Loucy (cell line): Measurements from ENCODE around the gene ARL8B.

Experiments
- H2AFZ ChIP-seq: fragments of 200-600 bp; sonication (generic); 2 replicates; pipeline ENCODE4 v1.6.0; 2016; ENCODE audit warnings: antibody characterized with exemption, mild to moderate bottlenecking, low read length, moderate library complexity
- H3F3A ChIP-seq: fragments of 200-600 bp; 2 replicates; pipeline ENCODE4 v1.6.0; 2016; ENCODE audit warnings: antibody characterized with exemption, low read depth, mild to moderate bottlenecking
- H3K27me3 ChIP-seq: fragments of 200-600 bp; sonication (generic); 2 replicates; pipeline ENCODE4 v1.6.1; 2014; ENCODE audit warnings: low read length, mild to moderate bottlenecking; ENCODE audit not compliant: insufficient read depth, poor library complexity, severe bottlenecking
- H3K36me3 ChIP-seq: fragments of 200-600 bp; sonication (generic); 2 replicates; pipeline ENCODE4 v1.6.1; 2016; ENCODE audit warnings: low read length; ENCODE audit not compliant: insufficient read depth
- H3K4me1 ChIP-seq: fragments of 200-600 bp; sonication (generic); 2 replicates; pipeline ENCODE4 v1.5.1; 2014; ENCODE audit warnings: low read length, mild to moderate bottlenecking; ENCODE audit not compliant: insufficient read depth, poor library complexity, severe bottlenecking
- H3K4me2 ChIP-seq: fragments of 200-600 bp; sonication (generic); 2 replicates; pipeline ENCODE4 v1.6.0; 2014; ENCODE audit warnings: antibody characterized with exemption, low read length, low read depth, mild to moderate bottlenecking; ENCODE audit not compliant: poor library complexity, severe bottlenecking
- H3K4me3 ChIP-seq: fragments of 200-600 bp; sonication (generic); 2 replicates; pipeline ENCODE4 v1.5.1; 2014; ENCODE audit warnings: low read length, mild to moderate bottlenecking, mixed read lengths; ENCODE audit not compliant: poor library complexity, severe bottlenecking
- H3K79me2 ChIP-seq: fragments of 200-600 bp; sonication (generic); 2 replicates; pipeline ENCODE4 v1.6.1; 2014; ENCODE audit warnings: low read length; ENCODE audit not compliant: insufficient read depth
- H3K9ac ChIP-seq: fragments of 200-600 bp; sonication (generic); 2 replicates; pipeline ENCODE4 v1.6.0; 2014; ENCODE audit warnings: mild to moderate bottlenecking, low read depth, low read length, moderate library complexity; ENCODE audit not compliant: poor library complexity, severe bottlenecking
- H3K9me2 ChIP-seq: fragments of 200-600 bp; sonication (generic); replicated peaks from 2 replicates; pipeline ENCODE4 v1.6.1; 2016; ENCODE audit warnings: low read depth, low read length, mixed read lengths
- H3K9me3 ChIP-seq: fragments of 200-600 bp; sonication (generic); 2 replicates; pipeline ENCODE4 v1.6.1; 2014; ENCODE audit warnings: mild to moderate bottlenecking, antibody characterized with exemption, low read length, low read depth; ENCODE audit not compliant: insufficient read depth
- H4K20me1 ChIP-seq: fragments of 200-600 bp; sonication (generic); 2 replicates; pipeline ENCODE4 v1.6.0; 2014; ENCODE audit warnings: antibody characterized with exemption, low read length, mild to moderate bottlenecking; ENCODE audit not compliant: insufficient read depth, poor library complexity, severe bottlenecking
- CTCF ChIP-seq: fragments of 200-600 bp; sonication (generic); conservative IDR thresholded peaks from 2 replicates; pipeline ENCODE4 v1.5.1; 2014; ENCODE audit warnings: mild to moderate bottlenecking, antibody characterized with exemption, low read length
- EZH2phosphoT487 ChIP-seq: fragments of 200-600 bp; IDR thresholded peaks from 2 replicates; pipeline ENCODE4 v1.6.1; 2018; ENCODE audit warnings: antibody characterized with exemption, mild to moderate bottlenecking, moderate library complexity, borderline replicate concordance

ARL8B gene

GRCh38 chr3:5218815-5219214 lies 96.7 kb downstream of the ARL8B start:
- no peaks in the 10 kb centered on the region for H3K79me2 ChIP-seq
- no peaks in the 10 kb centered on the region for H3F3A ChIP-seq
- no peak overlapping the region for H3K9ac ChIP-seq
- no peaks in the 10 kb centered on the region for H3K9me2 ChIP-seq
- H2AFZ ChIP-seq, result no peak overlapping the region
- H3K9me3 ChIP-seq, result no peaks in the 10 kb centered on the region
- H4K20me1 ChIP-seq, result no peaks in the 10 kb centered on the region
- H3K27me3 ChIP-seq, result no peaks in the 10 kb centered on the region
- no peaks in the 10 kb centered on the region for H3K4me1 ChIP-seq
- H3K4me3 ChIP-seq, result no peak overlapping the region
- TF ChIP-seq EZH2phosphoT487 (no peak), CTCF (no peak)
- peaks cover 46% of the 10 kb centered on the region; the same call in 1 of the 2 replicates for H3K36me3 ChIP-seq
- no peak overlapping the region for H3K4me2 ChIP-seq

- Histone ChIP-seq H3K27me3 (no peaks in the 10 kb centered on the region), H3K4me3 (no peak overlapping the region), H3K9me2 (no peaks in the 10 kb centered on the region), H2AFZ (no peak overlapping the region), H3K4me1 (no peaks in the 10 kb centered on the region), H3K9ac (no peak overlapping the region), H3K4me2 (no peak overlapping the region), H3K79me2 (no peaks in the 10 kb centered on the region), H4K20me1 (no peaks in the 10 kb centered on the region), H3K9me3 (no peaks in the 10 kb centered on the region), H3K36me3 (peaks cover 42% of the 10 kb centered on the region; the same call in 1 of the 2 replicates), H3F3A (no peaks in the 10 kb centered on the region)
- TF ChIP-seq CTCF (no peak), EZH2phosphoT487 (no peak)
These were observed 97.1 kb downstream of the ARL8B start for GRCh38 chr3:5219216-5219615.

GRCh38 chr3:5220193-5220592 lies 98.1 kb downstream of the ARL8B start:
- no peaks in the 10 kb centered on the region for H3K9me3 ChIP-seq
- H3K9me2 ChIP-seq, result no peaks in the 10 kb centered on the region
- H3K4me2 ChIP-seq, result no peak overlapping the region
- no peaks in the 10 kb centered on the region for H3K79me2 ChIP-seq
- no peaks in the 10 kb centered on the region for H4K20me1 ChIP-seq
- H3K9ac ChIP-seq, result no peak overlapping the region
- peaks cover 33% of the 10 kb centered on the region; the same call in 1 of the 2 replicates for H3K36me3 ChIP-seq
- no peaks in the 10 kb centered on the region for H3K4me1 ChIP-seq
- H3K27me3 ChIP-seq, result no peaks in the 10 kb centered on the region
- no peak for TF ChIP-seq EZH2phosphoT487
- no peak for TF ChIP-seq CTCF
- no peaks in the 10 kb centered on the region for H3F3A ChIP-seq
- no peak overlapping the region for H3K4me3 ChIP-seq
- no peak overlapping the region for H2AFZ ChIP-seq
